GM12878 (cell line): ENCODE results near the gene MAP4K5. TPM values are rescaled to one million over a fixed set of nuclear protein-coding genes. Genes with fewer than 3 reads are reported as not detected.

Source experiments
- ATAC-seq: fragments of 200-7000 bp; cut with Tn5 transposase; 3 replicates; pipeline ENCODE4 v1.9.1; 2020; ENCODE audit warnings: mild to moderate bottlenecking, moderate library complexity
- BruUV-seq: library from RNA; stranded (reverse); fragments of 400-500 nt; replicated peaks from 2 replicates; lab custom pipeline; 2021; lab: Mats Ljungman, UMichigan
- CTCF ChIA-PET: fragments of 300-600 bp; sonication (Branson Sonifier 250); formaldehyde crosslinking; extraction: SDS; loops from one replicate; lab custom pipeline; 2021; ENCODE audit warnings: inconsistent platforms; lab: Yijun Ruan, JAX
- POLR2A ChIA-PET: fragments of 350-600 bp; formaldehyde crosslinking; extraction: SDS; loops from one replicate; lab custom pipeline; 2021; ENCODE audit warnings: inconsistent platforms; lab: Charles Lee
- RAD21 ChIA-PET: fragments of 300-600 bp; sonication (Branson Sonifier 250); formaldehyde crosslinking; loops from one replicate; lab custom pipeline; 2023; ENCODE audit warnings: antibody characterized with exemption; ENCODE audit not compliant: unreplicated experiment; lab: Charles Lee
- SMC1A ChIA-PET: fragments of 300-600 bp; sonication (Branson Sonifier 250); formaldehyde crosslinking; loops from one replicate; lab custom pipeline; 2023; ENCODE audit not compliant: unreplicated experiment, uncharacterized antibody; lab: Charles Lee
- DNase-seq: peaks from one replicate; pipeline ENCODE4 v3.0.0-alpha.2; 2011; ENCODE audit warnings: low read depth, low spot score
- FAIRE-seq: peaks from 3 replicates; lab custom pipeline; 2011; peaks lifted over from hg19 to GRCh38; lab: Jason Lieb, UNC
- H2AFZ ChIP-seq: 2 replicates; pipeline ENCODE4 v1.6.0; 2011; ENCODE audit warnings: low read depth, low read length, control low read depth; ENCODE audit not compliant: control insufficient read depth
- H3K27ac ChIP-seq: 2 replicates; pipeline ENCODE4 v1.5.1; 2011; ENCODE audit warnings: control low read depth; ENCODE audit not compliant: control insufficient read depth, insufficient read depth
- H3K27me3 ChIP-seq, 2 experiments: replicated peaks in 1 of 2; 2 replicates each; pipeline versions ENCODE4 v1.6.0 to v1.6.1; 2011; ENCODE audit warnings: low read length in 1 of 2; ENCODE audit not compliant: control insufficient read depth in 2 of 2, insufficient read depth in 2 of 2
- H3K36me3 ChIP-seq, 2 experiments: 2 replicates each; pipeline ENCODE4 v1.5.1; 2011; ENCODE audit warnings: low read length in 1 of 2; ENCODE audit not compliant: control insufficient read depth in 2 of 2, insufficient read depth in 2 of 2
- H3K4me1 ChIP-seq: 2 replicates; pipeline ENCODE4 v1.6.1; 2011; ENCODE audit warnings: mild to moderate bottlenecking, low read length, moderate library complexity, mixed read lengths; ENCODE audit not compliant: control insufficient read depth, insufficient read depth
- H3K4me2 ChIP-seq: 2 replicates; pipeline ENCODE4 v1.6.0; 2011; ENCODE audit warnings: control low read depth; ENCODE audit not compliant: control insufficient read depth, insufficient read depth
- H3K4me3 ChIP-seq: fragments of 200-600 bp; sonication (generic); 2 replicates; pipeline ENCODE4 v1.5.1; 2016
- H3K79me2 ChIP-seq: 2 replicates; pipeline ENCODE4 v1.6.0; 2011; ENCODE audit warnings: low read length; ENCODE audit not compliant: control insufficient read depth, insufficient read depth
- H3K9ac ChIP-seq: 2 replicates; pipeline ENCODE4 v1.8.0; 2011; ENCODE audit warnings: low read length, control low read depth, mixed read lengths; ENCODE audit not compliant: control insufficient read depth, insufficient read depth
- H3K9me3 ChIP-seq: replicated peaks from 3 replicates; pipeline ENCODE4 v1.5.1; 2011; ENCODE audit warnings: mild to moderate bottlenecking, low read length; ENCODE audit not compliant: control insufficient read depth, insufficient read depth
- H4K20me1 ChIP-seq: 2 replicates; pipeline ENCODE4 v1.6.0; 2011; ENCODE audit not compliant: control insufficient read depth, insufficient read depth
- ATF2 ChIP-seq: IDR thresholded peaks from 2 replicates; pipeline ENCODE4 v1.6.1; 2012; ENCODE audit warnings: low read length, inconsistent platforms
- BACH1 ChIP-seq: fragments of 450-650 bp; IDR thresholded peaks from 2 replicates; pipeline ENCODE4 v1.6.1; 2017; ENCODE audit warnings: mild to moderate bottlenecking, borderline replicate concordance
- CBFB ChIP-seq: IDR thresholded peaks from 2 replicates; pipeline ENCODE4 v1.6.1; 2016; ENCODE audit warnings: antibody characterized with exemption, low read depth
- DPF2 ChIP-seq: fragments of 450-650 bp; IDR thresholded peaks from 2 replicates; pipeline ENCODE4 v1.6.1; 2017; ENCODE audit warnings: mild to moderate bottlenecking
- EP300 ChIP-seq, 2 experiments: fragments of 150-350 bp in 1 of 2; IDR thresholded peaks; 2 replicates each; pipeline ENCODE4 v1.6.1; 2011 to 2012; ENCODE audit warnings: low read depth in 2 of 2, low read length in 2 of 2, borderline replicate concordance in 1 of 2, improper control_type of control experiment in 1 of 2, inconsistent platforms in 1 of 2; ENCODE audit not compliant: control insufficient read depth in 1 of 2
- GABPA ChIP-seq: IDR thresholded peaks from 2 replicates; pipeline ENCODE4 v1.6.1; 2014; ENCODE audit warnings: antibody characterized with exemption, low read depth, mild to moderate bottlenecking, inconsistent platforms
- IRF4 ChIP-seq: IDR thresholded peaks from 2 replicates; pipeline ENCODE4 v1.6.1; 2011; ENCODE audit warnings: low read depth, low read length
- MEF2A ChIP-seq: IDR thresholded peaks from 2 replicates; pipeline ENCODE4 v1.6.1; 2011; ENCODE audit warnings: low read depth, mild to moderate bottlenecking, low read length, moderate library complexity; ENCODE audit not compliant: insufficient read depth
- NFYA ChIP-seq: IDR thresholded peaks from 2 replicates; pipeline ENCODE4 v1.6.1; 2011; ENCODE audit warnings: low read depth, mild to moderate bottlenecking, low read length, improper control_type of control experiment, borderline replicate concordance
- NRF1 ChIP-seq: conservative IDR thresholded peaks from 2 replicates; pipeline ENCODE4 v1.6.1; 2011; ENCODE audit warnings: mild to moderate bottlenecking, low read depth, low read length, improper control_type of control experiment
- PKNOX1 ChIP-seq: fragments of 450-650 bp; IDR thresholded peaks from 2 replicates; pipeline ENCODE4 v1.6.1; 2016; ENCODE audit warnings: mild to moderate bottlenecking
- RAD21 ChIP-seq: IDR thresholded peaks from 2 replicates; pipeline ENCODE4 v1.6.1; 2011; ENCODE audit warnings: mild to moderate bottlenecking, low read depth, low read length, moderate library complexity; ENCODE audit not compliant: insufficient read depth
- RBBP5 ChIP-seq: fragments of 200-600 bp; sonication (generic); conservative IDR thresholded peaks from 2 replicates; pipeline ENCODE4 v1.6.1; 2016
- SUPT20H ChIP-seq: IDR thresholded peaks from 2 replicates; pipeline ENCODE4 v1.6.1; 2011; ENCODE audit warnings: low read depth, mild to moderate bottlenecking, low read length, moderate library complexity, borderline replicate concordance; ENCODE audit not compliant: control insufficient read depth
- ZNF592 ChIP-seq: fragments of 450-650 bp; IDR thresholded peaks from 2 replicates; pipeline ENCODE4 v1.6.1; 2017; ENCODE audit warnings: mild to moderate bottlenecking, moderate library complexity
- WGBS: methylation state at CpG from one replicate; pipeline ENCODE4 v1.1.6; 2016; ENCODE audit warnings: low lambda C conversion rate; ENCODE audit not compliant: insufficient replicate concordance, insufficient coverage; ENCODE audit errors: missing lambda C conversion rate; 5-methylcytosine and 5-hydroxymethylcytosine counted together
- in situ Hi-C: fragments of 300-500 bp; cut with MboI; formaldehyde crosslinking; loops from 9 replicates; pipeline ENCODE4 v1.14.3; 2018; ENCODE audit warnings: mixed read lengths
- intact Hi-C: fragments of 100-400 bp; cut with micrococcal nuclease; formaldehyde crosslinking; loops from one replicate; pipeline ENCODE4 v1.14.2; 2022; ENCODE audit not compliant: unreplicated experiment
- polyA plus RNA-seq, 11 experiments: library from polyadenylated mRNA; depleted of rRNA in 4 of 11; unstranded in 6 of 11; stranded (reverse) in 5 of 11; fragments of >200 nt; fragmentation: Nextera tagmentation in 4 of 11; fragmentation: Illumina TruSeq in 1 of 11; extraction: Ambion mirVana in 4 of 11; extraction: Trizol in 1 of 11; gene quantifications; 1 replicate in 1 of 11; 2 replicates in 10 of 11; pipeline versions ENCODE4 v1.2.1 to v1.2.3, GENCODE V29; 2011 to 2016; ENCODE audit warnings: inconsistent platforms in 2 of 11, missing spikeins in 2 of 11, low read depth in 1 of 11
- total RNA-seq, 4 experiments: library from RNA; depleted of rRNA in 3 of 4; stranded (reverse); fragments of >200 nt in 3 of 4; fragmentation: Illumina TruSeq in 1 of 4; extraction: Trizol in 1 of 4; gene quantifications; 2 replicates each; pipeline versions ENCODE4 v1.2.1 to v1.2.3, GENCODE V29; 2013 to 2021
- TF ChIP-seq, protein P1 (sequence below): fragments of 450-650 bp; IDR thresholded peaks from 2 replicates; pipeline ENCODE4 v1.6.1; 2016; ENCODE audit warnings: mild to moderate bottlenecking

The MAP4K5 gene
- total and polyA plus RNA-seq, 10 of the 15 experiments (the other 5 are each of a cell fraction or from before 2014, with no cell fraction given): 9.1 to 41.3 (median 30.1) TPM

- Histone ChIP-seq H3K4me3 (no peak overlapping the region), H3K27ac (no peak overlapping the region), H3K79me2 (no peaks in the 10 kb centered on the region), H3K4me2 (no peak overlapping the region), H3K4me1 (no peaks in the 10 kb centered on the region), H3K9me3 (peaks cover 2% of the 10 kb centered on the region; the same call in 2 of the 3 replicates), H4K20me1 (no peaks in the 10 kb centered on the region), H2AFZ (no peak overlapping the region), H3K9ac (no peak overlapping the region), H3K36me3 (no peaks in the 10 kb centered on the region; a peak in 4 of 4 replicates), H3K27me3 (no peaks in the 10 kb centered on the region)
- ATAC-seq (no peak), DNase-seq (no peak), FAIRE-seq (no peak)
- no TSS peak for BruUV-seq
- ChIA-PET POLR2A (no interaction called here), RAD21 (no interaction called here), SMC1A (no interaction called here), CTCF (no interaction called here)
- in situ Hi-C loops: no loop called here
- intact Hi-C loops: no loop called here
- no peak for TF ChIP-seq MEF2A
- TF ChIP-seq, protein P1, sequence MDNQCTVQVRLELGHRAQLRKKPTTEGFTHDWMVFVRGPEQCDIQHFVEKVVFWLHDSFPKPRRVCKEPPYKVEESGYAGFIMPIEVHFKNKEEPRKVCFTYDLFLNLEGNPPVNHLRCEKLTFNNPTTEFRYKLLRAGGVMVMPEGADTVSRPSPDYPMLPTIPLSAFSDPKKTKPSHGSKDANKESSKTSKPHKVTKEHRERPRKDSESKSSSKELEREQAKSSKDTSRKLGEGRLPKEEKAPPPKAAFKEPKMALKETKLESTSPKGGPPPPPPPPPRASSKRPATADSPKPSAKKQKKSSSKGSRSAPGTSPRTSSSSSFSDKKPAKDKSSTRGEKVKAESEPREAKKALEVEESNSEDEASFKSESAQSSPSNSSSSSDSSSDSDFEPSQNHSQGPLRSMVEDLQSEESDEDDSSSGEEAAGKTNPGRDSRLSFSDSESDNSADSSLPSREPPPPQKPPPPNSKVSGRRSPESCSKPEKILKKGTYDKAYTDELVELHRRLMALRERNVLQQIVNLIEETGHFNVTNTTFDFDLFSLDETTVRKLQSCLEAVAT: no peak
- TF ChIP-seq PKNOX1: no peak
- TF ChIP-seq EP300 (IDR thresholded peaks at IDR 0.05; ENCODE audit: borderline replicate concordance in 1 of 2, control insufficient read depth in 1 of 2, low read depth in 2 of 2, low read length in 2 of 2): no peak
- TF ChIP-seq IRF4: no peak
- no peak for TF ChIP-seq SUPT20H
- no peak for TF ChIP-seq RAD21
- TF ChIP-seq DPF2: no peak
- TF ChIP-seq GABPA: no peak
- TF ChIP-seq ATF2: no peak
- no peak for TF ChIP-seq RBBP5
- no peak for TF ChIP-seq BACH1
- TF ChIP-seq NRF1: no peak
- TF ChIP-seq CBFB: no peak
- TF ChIP-seq ZNF592: no peak
- no peak for TF ChIP-seq NFYA
- 95% methylated on average over 1 of the region's 1 CpG for WGBS
Measured at GRCh38 chr14:50432131-50432530, 100.2 kb downstream of the MAP4K5 start.
